HEK293 (cell line): Measurements from ENCODE around the gene HMOX1.

Experiments
- CTCF ChIA-PET: fragments of 350-600 bp; formaldehyde crosslinking; extraction: SDS; loops from one replicate; lab custom pipeline; 2021; ENCODE audit warnings: antibody characterized with exemption; lab: Yijun Ruan, JAX
- POLR2A ChIA-PET: fragments of 300-600 bp; formaldehyde crosslinking; extraction: SDS; loops from one replicate; lab custom pipeline; 2020; ENCODE audit warnings: antibody characterized with exemption, inconsistent platforms; lab: Yijun Ruan, JAX
- H3K27ac ChIP-seq: fragments of 200-500 bp; sonication (Bioruptor generic); 2 replicates; pipeline ENCODE4 v1.5.1; 2014; ENCODE audit warnings: low read depth, low read length, control low read depth, inconsistent platforms; ENCODE audit errors: extremely low read depth
- H3K36me3 ChIP-seq, 2 experiments: fragments of 200-500 bp in 1 of 2; sonication (Bioruptor generic) in 1 of 2; 1 replicate in 1 of 2; 2 replicates in 1 of 2; pipeline ENCODE4 v1.5.1; 2014 to 2017; ENCODE audit warnings: inconsistent platforms in 2 of 2, low read length in 2 of 2; ENCODE audit not compliant: control insufficient read depth in 2 of 2, insufficient read depth in 1 of 2
- H3K4me1 ChIP-seq: fragments of 200-500 bp; sonication (Bioruptor generic); 2 replicates; pipeline ENCODE4 v1.5.1; 2014; ENCODE audit warnings: mild to moderate bottlenecking, low read length, inconsistent platforms; ENCODE audit not compliant: control insufficient read depth, insufficient read depth
- H3K4me3 ChIP-seq: 2 replicates; pipeline ENCODE4 v1.5.1; 2011; ENCODE audit warnings: low read depth, mild to moderate bottlenecking, control low read depth, low read length, moderate library complexity
- H3K9me3 ChIP-seq: fragments of 200-500 bp; sonication (Bioruptor generic); 2 replicates; pipeline ENCODE4 v1.5.1; 2014; ENCODE audit warnings: low read depth, low read length, inconsistent platforms; ENCODE audit not compliant: control insufficient read depth, insufficient read depth
- GFI1B ChIP-seq: fragments of 450-650 bp; formaldehyde crosslinking; IDR thresholded peaks from 2 replicates; pipeline ENCODE4 v1.5.1; 2016; ENCODE audit warnings: missing biosample characterization, missing genetic modification characterization
- GLIS1 ChIP-seq: fragments of 450-650 bp; formaldehyde crosslinking; IDR thresholded peaks from 2 replicates; pipeline ENCODE4 v1.5.1; 2016; ENCODE audit warnings: missing biosample characterization, missing genetic modification characterization
- KLF1 ChIP-seq: fragments of 450-650 bp; formaldehyde crosslinking; IDR thresholded peaks from 2 replicates; pipeline ENCODE4 v1.5.1; 2016; ENCODE audit warnings: missing biosample characterization, missing genetic modification characterization
- PRDM1 ChIP-seq: fragments of 450-650 bp; formaldehyde crosslinking; IDR thresholded peaks from 2 replicates; pipeline ENCODE4; 2016; ENCODE audit warnings: missing biosample characterization, missing genetic modification characterization
- SP2 ChIP-seq: fragments of 450-650 bp; formaldehyde crosslinking; IDR thresholded peaks from 2 replicates; pipeline ENCODE4 v1.5.1; 2016; ENCODE audit warnings: missing biosample characterization, missing genetic modification characterization
- ZBTB20 ChIP-seq: fragments of 450-650 bp; formaldehyde crosslinking; IDR thresholded peaks from 2 replicates; pipeline ENCODE4 v1.5.1; 2016; ENCODE audit warnings: missing biosample characterization, missing genetic modification characterization
- ZBTB7A ChIP-seq: fragments of 450-650 bp; formaldehyde crosslinking; IDR thresholded peaks from 2 replicates; pipeline ENCODE4 v1.5.1; 2016; ENCODE audit warnings: low read depth, missing biosample characterization, missing genetic modification characterization
- ZBTB8A ChIP-seq: fragments of 450-650 bp; formaldehyde crosslinking; IDR thresholded peaks from 2 replicates; pipeline ENCODE4 v1.5.1; 2016; ENCODE audit warnings: missing biosample characterization, missing genetic modification characterization
- ZEB2 ChIP-seq: fragments of 450-650 bp; formaldehyde crosslinking; IDR thresholded peaks from 2 replicates; pipeline ENCODE4 v1.5.1; 2016; ENCODE audit warnings: missing biosample characterization, missing genetic modification characterization
- ZFP37 ChIP-seq: fragments of 450-650 bp; formaldehyde crosslinking; IDR thresholded peaks from 2 replicates; pipeline ENCODE4 v1.5.1; 2016; ENCODE audit warnings: missing biosample characterization, missing genetic modification characterization
- ZFP69B ChIP-seq: fragments of 450-650 bp; formaldehyde crosslinking; IDR thresholded peaks from 2 replicates; pipeline ENCODE4 v1.5.1; 2016; ENCODE audit warnings: missing biosample characterization, missing genetic modification characterization
- ZNF140 ChIP-seq: fragments of 450-650 bp; formaldehyde crosslinking; IDR thresholded peaks from 2 replicates; pipeline ENCODE4 v1.5.1; 2016; ENCODE audit warnings: missing biosample characterization, missing genetic modification characterization
- ZNF157 ChIP-seq: fragments of 450-650 bp; formaldehyde crosslinking; IDR thresholded peaks from 2 replicates; pipeline ENCODE4 v1.5.1; 2016; ENCODE audit warnings: missing biosample characterization, missing genetic modification characterization
- ZNF169 ChIP-seq: fragments of 450-650 bp; formaldehyde crosslinking; IDR thresholded peaks from 2 replicates; pipeline ENCODE4 v1.5.1; 2016; ENCODE audit warnings: missing biosample characterization, missing genetic modification characterization
- ZNF184 ChIP-seq: fragments of 450-650 bp; IDR thresholded peaks from 2 replicates; pipeline ENCODE4 v1.5.1; 2018; ENCODE audit warnings: missing biosample characterization, mild to moderate bottlenecking, missing genetic modification characterization
- ZNF324 ChIP-seq: fragments of 450-650 bp; formaldehyde crosslinking; IDR thresholded peaks from 2 replicates; pipeline ENCODE4 v1.5.1; 2016; ENCODE audit warnings: missing biosample characterization, missing genetic modification characterization
- ZNF341 ChIP-seq: fragments of 450-650 bp; formaldehyde crosslinking; IDR thresholded peaks from 2 replicates; pipeline ENCODE4; 2016; ENCODE audit warnings: low read depth, missing biosample characterization, missing genetic modification characterization
- ZNF362 ChIP-seq: fragments of 450-650 bp; formaldehyde crosslinking; IDR thresholded peaks from 2 replicates; pipeline ENCODE4 v1.5.1; 2016; ENCODE audit warnings: missing biosample characterization, missing genetic modification characterization
- ZNF488 ChIP-seq: fragments of 450-650 bp; formaldehyde crosslinking; IDR thresholded peaks from 2 replicates; pipeline ENCODE4 v1.5.1; 2016; ENCODE audit warnings: missing biosample characterization, missing genetic modification characterization
- ZNF544 ChIP-seq: fragments of 450-650 bp; formaldehyde crosslinking; IDR thresholded peaks from 2 replicates; pipeline ENCODE4 v1.5.0; 2017; ENCODE audit warnings: missing biosample characterization, missing genetic modification characterization
- ZNF558 ChIP-seq: fragments of 450-650 bp; formaldehyde crosslinking; IDR thresholded peaks from 2 replicates; pipeline ENCODE4 v1.5.1; 2016; ENCODE audit warnings: missing biosample characterization, missing genetic modification characterization
- ZNF626 ChIP-seq: fragments of 450-650 bp; sonication (Bioruptor Pico); formaldehyde crosslinking; IDR thresholded peaks from 2 replicates; pipeline ENCODE4 v1.5.1; 2018; ENCODE audit warnings: missing biosample characterization, missing genetic modification characterization, inconsistent platforms
- ZNF692 ChIP-seq: fragments of 450-650 bp; formaldehyde crosslinking; IDR thresholded peaks from 2 replicates; pipeline ENCODE4 v1.5.1; 2016; ENCODE audit warnings: missing biosample characterization, missing genetic modification characterization
- ZNF747 ChIP-seq: fragments of 450-650 bp; formaldehyde crosslinking; IDR thresholded peaks from 2 replicates; pipeline ENCODE4 v1.5.1; 2016; ENCODE audit warnings: missing biosample characterization, missing genetic modification characterization
- ZSCAN23 ChIP-seq: fragments of 450-650 bp; formaldehyde crosslinking; IDR thresholded peaks from 2 replicates; pipeline ENCODE4 v1.5.1; 2016; ENCODE audit warnings: missing biosample characterization, missing genetic modification characterization

HMOX1 gene

GRCh38 chr22:35364230-35364629 is 16.7 kb upstream of the HMOX1 start (continued):
- TF ChIP-seq ZNF362, result peak; percentile 92
- TF ChIP-seq ZNF184, result peak; percentile 85; the same call in 1 of the 2 replicates
- peak; percentile 12; the same call in 1 of the 2 replicates for TF ChIP-seq ZBTB20
- TF ChIP-seq GFI1B (tag by site-specific recombination), result 0 out of 2 replicates have a peak, but pooled peaks have one; percentile 73
- TF ChIP-seq ZNF558 (tag by site-specific recombination), result peak; percentile 75; the same call in 1 of the 2 replicates
- TF ChIP-seq ZNF324 (tag by site-specific recombination), result peak; percentile 95
- peak; percentile 70; the same call in 1 of the 2 replicates for TF ChIP-seq ZNF488 (tag by site-specific recombination)
- peak; percentile 81 for TF ChIP-seq ZNF692 (tag by site-specific recombination)
- peak; percentile 86 for TF ChIP-seq PRDM1
- peak; percentile 82 for TF ChIP-seq ZFP69B (tag by site-specific recombination)
- peak; percentile 96 for TF ChIP-seq ZSCAN23 (tag by site-specific recombination)

- ChIA-PET POLR2A (interaction anchor here (1.4 kb wide), 1 partner anchor 32 kb away, joined by 8 read pairs; no protein-coding TSS in a partner anchor), CTCF (no interaction called here)
- Histone ChIP-seq H3K4me1 (peaks cover 3% of the 10 kb centered on the region; the same call in 1 of the 2 replicates), H3K9me3 (no peaks in the 10 kb centered on the region), H3K4me3 (no peak overlapping the region), H3K27ac (no peak overlapping the region), H3K36me3 (no peaks in the 10 kb centered on the region)
- TF ChIP-seq PRDM1, result no peak
- peak; percentile 77 for TF ChIP-seq ZNF341 (tag by site-specific recombination)
- no peak for TF ChIP-seq ZNF140 (tag by site-specific recombination)
- no peak for TF ChIP-seq SP2 (tag by site-specific recombination)
- no peak for TF ChIP-seq ZBTB7A
Observed at GRCh38 chr22:35367331-35367886, 13.5 kb upstream of the HMOX1 start.

GRCh38 chr22:35368386-35368785 is 12.5 kb upstream of the HMOX1 start:
- TF ChIP-seq ZFP37 (tag by site-specific recombination), result no peak
- TF ChIP-seq ZNF747, result no peak
- no peak for TF ChIP-seq ZNF362
- TF ChIP-seq ZNF544 (tag by site-specific recombination), result no peak
- TF ChIP-seq KLF1 (tag by site-specific recombination), result peak; percentile 59
- no peak for TF ChIP-seq ZNF169 (tag by site-specific recombination)
- TF ChIP-seq GLIS1 (tag by site-specific recombination), result peak; percentile 45; the same call in 1 of the 2 replicates
- no peak for TF ChIP-seq ZBTB8A (tag by site-specific recombination)
- no peak for TF ChIP-seq ZNF626 (tag by site-specific recombination)
- no peak for TF ChIP-seq ZEB2 (tag by site-specific recombination)
- no peak for TF ChIP-seq ZNF157 (tag by site-specific recombination)
- peaks cover 3% of the 10 kb centered on the region; the same call in 1 of the 2 replicates for H3K4me1 ChIP-seq
- no peak overlapping the region for H3K27ac ChIP-seq
- CTCF ChIA-PET, result no interaction called here
- H3K4me3 ChIP-seq, result no peak overlapping the region
- H3K9me3 ChIP-seq, result no peaks in the 10 kb centered on the region
- no peaks in the 10 kb centered on the region for H3K36me3 ChIP-seq
- POLR2A ChIA-PET, result no interaction called here
